Measurements from ENCODE around the gene MTA1. TPM values are rescaled to one million over a fixed set of nuclear protein-coding genes. Genes with fewer than 3 reads are reported as not detected.

Gene MTA1
- total and polyA plus RNA-seq, 2 donors (not counting 1 experiment from before 2014, with no cell fraction given): 137 to 147 TPM

DNA sequence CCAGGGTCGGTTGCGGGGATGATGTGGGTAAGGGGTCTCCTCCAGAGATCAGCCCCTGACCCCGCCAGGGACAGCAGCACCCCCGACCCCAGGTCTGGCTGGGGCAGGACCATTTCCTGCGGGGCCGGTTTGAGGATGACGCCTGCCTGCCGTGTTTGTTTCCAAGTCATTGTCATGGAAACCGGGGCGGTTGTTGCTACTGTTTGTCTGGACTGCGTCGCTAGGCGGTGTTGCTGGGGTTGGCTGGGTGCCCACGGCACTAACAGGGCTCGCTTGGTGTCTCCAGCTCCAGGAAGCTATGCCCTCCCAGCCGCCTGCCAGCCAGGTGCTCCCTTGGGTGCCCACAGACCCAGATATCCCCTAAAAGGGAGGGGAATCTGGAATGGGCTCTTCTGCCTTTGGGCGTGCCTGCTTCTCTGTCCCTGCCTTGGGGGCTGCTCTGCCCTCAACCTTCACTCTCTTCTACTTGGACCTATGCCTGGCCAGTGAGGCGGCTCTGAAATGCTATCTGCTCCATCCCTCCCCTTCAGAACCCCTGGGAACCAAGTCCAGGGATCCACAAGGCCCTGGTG is 62.3 kb downstream of the MTA1 start:
- Histone ChIP-seq H3K36me3 (replicated peaks in 1 of 2; ENCODE audit: control extremely low read depth in 1 of 2, control insufficient read depth in 1 of 2, extremely low read depth in 1 of 2, insufficient read depth in 2 of 2, low read length in 1 of 2) (no peaks in the 10 kb centered on the region), H3K9ac (ENCODE audit: low read length) (peak overlapping the region; percentile 89), H3K27ac (ENCODE audit: low read length in 2 of 2) (peak overlapping the region; percentile 93 to 99), H3K27me3 (replicated peaks in 1 of 4; ENCODE audit: control extremely low read depth in 1 of 4, control insufficient read depth in 3 of 4, insufficient read depth in 4 of 4, low read length in 3 of 4) (peaks cover 0 to 5% (median under 1%) of the 10 kb centered on the region in 4 experiments), H3K4me3 (ENCODE audit: control extremely low read depth in 1 of 5, extremely low read depth in 1 of 5, insufficient read depth in 1 of 5, low read depth in 2 of 5, low read length in 4 of 5) (peak overlapping the region in 3 of 5 experiments; percentile 49 to 66 (median 54)), H2AFZ (ENCODE audit: insufficient read depth, low read depth, low read length, poor library complexity, severe bottlenecking) (no peak overlapping the region), H3K79me2 (ENCODE audit: control insufficient read depth, insufficient read depth, low read length) (no peaks in the 10 kb centered on the region), H3K9me3 (ENCODE audit: control extremely low read depth in 1 of 3, control insufficient read depth in 2 of 3, insufficient read depth in 1 of 3, low read length in 2 of 3) (peaks cover 0 to 16% (median 0%) of the 10 kb centered on the region in 3 donors), H3K4me2 (replicated peaks; ENCODE audit: low read depth, low read length, poor library complexity, severe bottlenecking) (peak overlapping the region; percentile 100), H4K20me1 (ENCODE audit: control insufficient read depth, insufficient read depth, low read length, poor library complexity, severe bottlenecking) (no peaks in the 10 kb centered on the region), H3K4me1 (ENCODE audit: control insufficient read depth in 2 of 2, insufficient read depth in 2 of 2, low read length in 2 of 2) (peaks cover 59 to 88% of the 10 kb centered on the region in 2 donors)
- POLR2A ChIA-PET: interaction anchor here (0.5 to 2.7 kb wide), 8 partner anchors 8 to 181 kb away, joined by 3 to 39 read pairs (median 4); partner anchors contain the start of gene BRF1
- ATAC-seq (ENCODE audit: low read depth) (peak; percentile 51), DNase-seq (peak; percentile 99)
- WGBS (ENCODE audit: insufficient coverage): 3% methylated on average over 17 of the region's 18 CpGs
- intact Hi-C loops (cut with micrococcal nuclease): loop anchor here (1.0 to 10.0 kb wide), 2 partner anchors 8 to 417 kb away; partner anchors contain the start of gene GPR132
- H3K27me3 Mint-ChIP-seq: no peaks in the 10 kb centered on the region
- peak overlapping the region; percentile 88 for H3K4me3 Mint-ChIP-seq
- CTCF ChIA-PET: interaction anchor here (1.4 to 7.3 kb wide), 9 partner anchors 9 to 193 kb away, joined by 5 to 121 read pairs (median 8); partner anchors contain the start of genes BRF1 and TEDC1
- no peak for TF ChIP-seq EZH2 (IDR thresholded peaks at IDR 0.05; ENCODE audit: borderline replicate concordance, insufficient read depth, low read depth, low read length, poor library complexity, severe bottlenecking)
- TF ChIP-seq, protein P1, sequence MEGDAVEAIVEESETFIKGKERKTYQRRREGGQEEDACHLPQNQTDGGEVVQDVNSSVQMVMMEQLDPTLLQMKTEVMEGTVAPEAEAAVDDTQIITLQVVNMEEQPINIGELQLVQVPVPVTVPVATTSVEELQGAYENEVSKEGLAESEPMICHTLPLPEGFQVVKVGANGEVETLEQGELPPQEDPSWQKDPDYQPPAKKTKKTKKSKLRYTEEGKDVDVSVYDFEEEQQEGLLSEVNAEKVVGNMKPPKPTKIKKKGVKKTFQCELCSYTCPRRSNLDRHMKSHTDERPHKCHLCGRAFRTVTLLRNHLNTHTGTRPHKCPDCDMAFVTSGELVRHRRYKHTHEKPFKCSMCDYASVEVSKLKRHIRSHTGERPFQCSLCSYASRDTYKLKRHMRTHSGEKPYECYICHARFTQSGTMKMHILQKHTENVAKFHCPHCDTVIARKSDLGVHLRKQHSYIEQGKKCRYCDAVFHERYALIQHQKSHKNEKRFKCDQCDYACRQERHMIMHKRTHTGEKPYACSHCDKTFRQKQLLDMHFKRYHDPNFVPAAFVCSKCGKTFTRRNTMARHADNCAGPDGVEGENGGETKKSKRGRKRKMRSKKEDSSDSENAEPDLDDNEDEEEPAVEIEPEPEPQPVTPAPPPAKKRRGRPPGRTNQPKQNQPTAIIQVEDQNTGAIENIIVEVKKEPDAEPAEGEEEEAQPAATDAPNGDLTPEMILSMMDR (IDR thresholded peaks at IDR 0.05): no peak
- no peaks in the 10 kb centered on the region for H3K9me3 Mint-ChIP-seq (ENCODE audit: insufficient read depth)
- peaks cover 67% of the 10 kb centered on the region for H3K4me1 Mint-ChIP-seq
- H3K27ac Mint-ChIP-seq: peak overlapping the region; percentile 100
